Measurements from ENCODE around the gene LRP2BP.
"Not testable (repeated sequence)": the region's sequence is repeated elsewhere in the genome, so short reads cannot be mapped to it uniquely, and the experiment has no call there.

Gene LRP2BP

GRCh38 chr4:185358959-185359358 is 36.8 kb downstream of the LRP2BP start:
- DNase-seq = no peak

DNA sequence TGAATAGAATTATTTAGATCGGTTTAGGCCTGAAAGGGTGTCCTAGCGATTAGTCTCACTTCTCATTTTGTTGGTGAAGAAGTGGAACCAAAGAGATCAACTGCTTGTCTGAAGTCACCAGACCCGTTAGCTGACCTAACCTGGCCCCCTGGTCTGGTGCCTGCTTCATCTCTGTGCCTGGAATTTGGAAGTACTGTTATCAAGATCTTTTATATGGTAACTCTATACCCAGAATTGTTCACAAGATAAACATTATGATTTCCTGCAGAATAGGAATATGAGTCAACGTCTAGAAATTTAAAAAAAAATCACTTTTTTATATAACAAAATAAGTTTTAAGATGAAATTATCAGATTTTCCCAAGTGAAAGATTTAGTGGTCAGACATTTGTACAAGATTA is 37.2 kb downstream of the LRP2BP start:
- DNase-seq = no peak

- DNase-seq = no peak
These were observed 37.8 kb downstream of the LRP2BP start for GRCh38 chr4:185357733-185358440.

- DNase-seq = no peak
These were observed 38.5 kb downstream of the LRP2BP start for GRCh38 chr4:185357211-185357610.

- no peak for DNase-seq
These were observed 43.0 kb downstream of the LRP2BP start for GRCh38 chr4:185352741-185353140.

DNA sequence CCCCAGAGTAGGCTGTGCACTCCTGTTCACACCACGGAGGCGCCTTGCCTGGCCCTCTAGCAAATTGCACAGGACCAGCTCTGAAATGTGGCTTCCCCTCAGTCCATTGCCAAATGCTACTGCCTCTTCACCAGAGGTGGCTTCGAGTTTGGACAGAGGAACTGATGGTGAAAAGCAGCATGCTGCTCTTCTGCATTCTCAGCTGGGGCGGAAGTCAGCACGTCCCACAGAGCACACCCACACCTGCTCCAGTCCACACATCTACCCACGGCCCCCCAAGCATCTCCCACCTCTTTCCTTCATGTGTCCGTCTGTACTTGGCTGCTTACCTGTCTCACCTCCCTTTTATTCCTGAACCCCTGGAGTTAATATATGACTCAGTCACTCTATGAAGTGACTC is 43.5 kb downstream of the LRP2BP start:
- no peak for DNase-seq

- no peak for DNase-seq
These were observed 44.0 kb downstream of the LRP2BP start for GRCh38 chr4:185351691-185352090.

DNA sequence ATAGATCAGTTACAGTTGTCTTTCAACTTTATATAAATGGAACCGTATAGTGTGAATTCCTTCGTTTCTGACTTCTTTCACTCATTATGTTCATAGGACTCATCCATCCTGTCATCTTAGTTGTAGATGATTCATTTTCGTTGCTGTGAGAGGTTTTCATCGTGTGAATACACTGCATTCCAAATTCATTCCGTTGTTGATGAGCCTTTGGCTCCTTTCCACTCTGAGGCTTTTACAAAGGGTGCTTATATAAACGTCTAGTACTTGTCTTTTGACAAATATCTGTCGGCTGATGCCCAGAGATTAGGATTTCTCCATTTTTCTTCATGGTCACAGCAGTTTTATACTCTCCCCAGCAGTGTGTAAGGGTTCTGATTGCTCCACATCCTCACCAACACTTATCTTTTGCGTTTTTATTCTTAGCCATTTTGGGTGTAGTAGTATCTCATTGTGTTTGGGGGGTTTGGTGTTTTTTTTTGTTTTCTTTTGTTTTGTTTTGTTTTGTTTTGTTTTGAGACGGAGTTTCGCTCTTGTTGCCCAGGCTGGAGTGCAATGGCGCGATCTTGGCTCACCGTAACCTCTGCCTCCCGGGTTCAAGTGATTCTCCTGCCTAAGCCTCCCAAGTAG is 48.6 kb downstream of the LRP2BP start:
- no peak for DNase-seq

- no peak for DNase-seq
These were observed 50.8 kb downstream of the LRP2BP start for GRCh38 chr4:185344743-185345538.

DNA sequence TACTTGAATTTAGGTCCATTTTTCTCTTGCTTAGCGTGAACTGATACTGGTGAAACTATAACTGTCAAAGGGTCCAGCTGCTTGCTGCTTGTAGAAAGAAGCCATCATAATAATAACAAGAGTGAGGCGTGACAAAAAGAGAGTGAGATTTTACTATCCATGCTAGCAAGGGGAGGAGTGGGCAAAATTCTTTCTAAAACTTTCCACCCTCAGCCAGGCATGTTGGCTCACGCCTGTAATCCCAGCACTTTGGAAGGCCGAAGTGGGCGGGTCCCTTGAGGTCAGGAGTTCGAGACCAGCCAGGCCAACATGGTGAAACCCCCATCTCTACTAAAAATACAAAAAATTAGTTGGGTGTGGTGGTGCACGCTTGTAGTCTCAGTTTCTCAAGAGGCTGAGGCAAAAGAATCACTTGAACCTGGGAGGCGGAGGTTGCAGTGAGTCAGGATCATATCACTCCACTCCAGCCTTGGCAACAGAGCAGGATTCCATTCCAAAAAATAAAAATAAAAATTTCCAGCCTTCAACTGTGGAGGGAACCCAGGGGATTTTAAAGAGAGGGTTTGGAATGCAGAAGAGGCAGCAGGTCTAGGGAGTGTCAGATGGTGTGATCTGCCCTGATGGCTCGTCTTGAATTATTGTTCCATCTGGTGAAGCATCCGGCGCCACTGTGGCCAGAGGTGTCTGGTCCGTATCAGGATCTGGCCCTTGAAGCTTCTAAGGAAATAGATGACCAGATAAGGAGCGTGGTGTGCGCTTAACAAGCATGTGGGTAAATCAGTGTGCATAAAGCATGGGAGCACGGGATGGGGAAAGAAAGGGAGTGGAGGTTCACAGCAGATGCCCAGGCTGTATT is 51.8 kb downstream of the LRP2BP start:
- no peak for DNase-seq

- DNase-seq = no peak
These were observed 53.9 kb downstream of the LRP2BP start for GRCh38 chr4:185341841-185342240.

DNA sequence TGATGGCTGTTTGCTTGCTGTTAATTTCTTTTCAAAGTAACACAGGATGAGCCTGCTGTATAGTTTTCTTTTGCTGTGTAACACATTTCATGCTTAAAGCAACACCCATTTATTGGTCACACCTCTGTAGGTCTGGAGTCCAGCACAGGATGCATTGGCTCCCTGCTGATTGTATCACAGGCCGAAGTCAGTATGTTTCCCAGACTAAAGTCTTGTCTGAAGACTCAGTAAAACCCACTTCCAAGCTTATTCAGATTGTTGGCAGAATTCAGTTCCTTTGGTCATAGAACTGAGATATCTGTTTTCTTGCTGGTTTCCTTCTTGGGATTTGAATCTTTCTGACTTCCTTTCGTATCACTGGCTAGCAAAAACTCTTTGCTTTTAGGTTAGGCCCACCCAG is 54.3 kb downstream of the LRP2BP start:
- DNase-seq = no peak

GRCh38 chr4:185339941-185340340 is 55.8 kb downstream of the LRP2BP start:
- DNase-seq = no peak

DNA sequence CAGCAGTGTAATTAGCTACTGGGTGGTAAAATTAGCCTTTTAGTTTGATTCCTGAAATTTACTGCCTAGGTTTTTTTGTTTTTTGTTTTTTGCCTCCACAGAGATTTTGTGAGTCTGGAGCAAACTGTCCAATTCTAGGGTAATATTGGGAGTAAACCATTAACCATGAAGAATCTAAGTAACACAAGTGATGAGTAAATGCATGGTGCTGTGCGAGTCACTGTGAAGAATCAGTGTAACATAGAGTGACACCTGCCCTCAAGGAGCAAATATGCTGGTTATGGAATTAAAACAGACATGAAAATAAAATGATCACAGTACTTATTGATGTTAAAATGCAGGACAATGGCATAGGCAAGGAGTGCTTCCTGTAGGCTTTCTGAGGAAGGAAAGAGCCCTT is 60.1 kb downstream of the LRP2BP start:
- DNase-seq = no peak

- no peak for DNase-seq
These were observed 61.4 kb downstream of the LRP2BP start for GRCh38 chr4:185334326-185334725.

DNA sequence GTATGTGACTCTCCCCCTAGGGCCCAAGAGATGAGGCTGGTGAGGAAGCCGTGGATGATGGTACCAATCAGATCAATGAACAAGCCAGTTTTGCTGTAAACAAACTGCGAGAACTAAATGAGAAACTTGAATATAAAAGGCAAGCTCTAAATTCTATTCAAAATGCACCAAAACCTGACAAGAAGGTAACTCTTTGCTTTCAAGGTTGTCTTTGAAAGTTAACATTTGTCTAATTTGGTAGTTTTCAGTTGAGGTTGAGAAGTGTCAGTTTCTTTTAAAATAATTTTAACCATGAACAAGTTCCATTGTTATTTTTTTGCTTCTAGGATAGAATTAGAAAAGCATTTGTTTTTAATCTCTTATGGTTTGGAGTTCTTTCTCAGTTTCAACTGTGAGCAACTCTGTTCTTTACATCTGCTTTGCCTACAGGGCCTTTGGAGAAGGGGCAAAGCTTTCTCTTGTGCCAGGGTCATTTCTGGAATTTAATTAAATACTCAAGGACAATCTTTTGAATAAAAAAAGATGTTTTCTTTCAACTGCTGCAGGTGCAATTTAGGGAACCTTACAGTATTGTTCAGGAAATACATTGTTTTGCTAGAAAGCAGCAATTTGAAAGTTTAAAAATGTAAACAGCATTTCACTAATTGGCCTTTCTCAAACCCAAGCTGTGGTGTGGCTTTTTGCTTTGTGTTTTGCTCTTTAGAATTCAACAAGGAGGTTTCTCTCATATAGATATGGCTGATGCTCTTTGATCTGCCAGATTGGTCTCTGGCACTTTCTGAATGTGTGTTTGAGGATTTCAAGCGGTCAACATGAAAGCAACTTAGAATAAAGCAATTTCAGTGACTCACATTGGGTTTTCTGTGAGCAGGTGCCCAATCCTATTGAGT is 62.9 kb downstream of the LRP2BP start:
- no peak for DNase-seq

DNA sequence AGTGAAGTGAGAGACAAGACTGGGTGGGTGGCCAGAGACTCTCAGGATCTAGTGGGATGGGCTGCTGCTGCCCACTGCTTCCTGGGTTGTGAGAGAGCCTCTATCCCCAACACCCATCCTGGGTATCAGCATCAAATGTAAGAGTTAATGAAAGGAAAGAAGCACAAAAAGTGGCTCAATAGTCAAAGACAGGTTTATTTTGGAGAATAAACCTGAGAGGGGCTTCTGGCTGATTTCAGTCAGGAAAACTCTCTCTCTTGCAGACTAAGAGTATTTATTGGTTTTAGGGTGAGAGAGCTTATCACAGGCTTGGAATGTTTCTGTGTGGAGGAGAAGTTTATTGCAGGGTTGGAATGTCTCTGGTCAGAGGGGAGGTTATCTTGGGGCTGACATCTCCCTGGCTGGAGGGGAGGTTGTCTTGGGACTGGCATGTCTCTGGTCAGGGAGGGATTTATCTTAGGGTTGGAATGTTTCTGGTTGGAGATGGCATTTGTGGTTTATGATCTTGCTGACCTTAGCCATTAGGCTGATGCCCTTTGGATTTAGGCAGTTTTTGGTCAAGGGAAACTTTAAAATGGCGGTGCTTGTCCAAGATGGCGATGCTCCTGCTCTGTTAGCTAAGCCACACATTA is 65.7 kb downstream of the LRP2BP start:
- DNase-seq = not testable (repeated sequence)

DNA sequence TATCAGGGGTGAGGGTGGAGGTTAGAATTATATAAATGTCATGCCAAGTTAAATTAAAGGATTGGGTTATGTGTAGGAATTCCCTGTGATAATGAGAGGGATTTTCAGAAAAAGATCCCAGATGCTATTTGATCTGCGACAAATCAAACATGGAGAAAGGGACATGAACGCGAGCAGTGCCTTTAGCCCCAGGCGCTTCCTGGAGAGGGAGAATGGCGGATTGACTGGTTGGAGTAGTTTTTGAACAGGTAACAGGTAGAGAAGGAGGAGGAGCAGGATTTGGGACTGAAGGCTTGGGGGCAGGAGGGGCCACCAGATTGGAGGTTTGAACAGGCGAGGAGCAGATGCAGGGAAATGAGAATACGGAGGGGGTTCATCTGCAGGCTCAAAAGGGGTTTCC is 67.1 kb downstream of the LRP2BP start:
- no peak for DNase-seq

- not testable (repeated sequence) for DNase-seq
These were observed 70.0 kb downstream of the LRP2BP start for GRCh38 chr4:185325721-185326120.

DNA sequence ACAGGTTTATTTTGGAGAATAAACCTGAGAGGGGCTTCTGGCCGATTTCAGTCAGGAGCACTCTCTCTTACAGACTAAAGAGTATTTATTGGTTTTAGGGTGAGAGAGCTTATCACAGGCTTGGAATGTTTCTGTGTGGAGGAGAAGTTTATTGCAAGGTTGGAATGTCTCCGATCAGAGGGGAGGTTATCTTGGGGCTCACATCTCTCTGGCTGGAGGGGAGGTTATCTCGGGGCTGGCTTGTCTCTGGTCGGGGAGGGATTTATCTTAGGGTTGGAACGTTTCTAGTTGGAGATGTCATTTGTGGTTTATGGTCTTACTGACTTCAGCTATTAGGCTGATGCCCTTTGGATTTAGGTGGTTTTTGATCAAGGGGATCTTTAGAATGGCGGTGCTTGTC is 71.4 kb downstream of the LRP2BP start:
- DNase-seq = not testable (repeated sequence)

DNA sequence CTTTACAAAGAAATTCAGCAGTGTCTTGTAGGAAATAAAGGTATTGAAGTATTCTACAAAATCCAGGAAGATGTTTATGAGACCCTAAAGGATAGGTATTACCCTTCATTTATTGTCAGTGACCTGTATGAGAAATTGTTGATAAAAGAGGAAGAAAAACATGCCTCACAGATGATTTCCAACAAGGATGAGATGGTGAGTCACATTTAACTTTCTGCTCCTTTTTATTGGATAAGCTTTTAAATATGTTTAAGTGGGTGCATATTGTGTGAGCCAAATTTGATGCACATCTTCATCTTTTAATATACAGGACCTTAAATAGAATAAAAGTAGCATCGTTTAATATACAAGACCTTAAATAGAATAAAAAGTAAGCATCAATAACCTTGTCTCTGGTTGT is 72.1 kb downstream of the LRP2BP start:
- no peak for DNase-seq

DNA sequence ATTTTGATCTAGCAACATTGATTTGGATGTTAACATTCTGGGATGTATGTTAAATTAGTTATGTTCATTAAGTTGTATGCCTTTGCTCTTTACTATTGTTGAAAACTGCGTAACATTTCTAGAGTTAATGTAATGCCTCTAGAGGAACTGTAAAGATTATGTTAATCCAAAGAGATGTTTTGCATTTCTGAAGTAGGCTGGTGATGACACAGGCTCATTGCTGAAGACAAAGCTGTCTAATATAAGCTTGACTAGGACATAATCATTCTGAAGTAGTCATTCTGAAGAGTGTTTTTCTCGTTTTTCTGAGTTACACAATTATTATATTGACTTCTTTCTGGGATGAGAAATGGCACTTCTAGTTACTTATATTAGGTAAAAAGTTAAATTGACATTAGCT is 72.9 kb downstream of the LRP2BP start:
- DNase-seq = no peak

All from NCI-H146 (cell line).